NCI-H128 (cell line): ENCODE data around the gene ASIC1.

ENCODE experiments used
- DNase-seq: peaks from one replicate; lab custom pipeline; 2025; ENCODE audit not compliant: unreplicated experiment; lab: John Stamatoyannopoulos, UW

Gene ASIC1

DNA sequence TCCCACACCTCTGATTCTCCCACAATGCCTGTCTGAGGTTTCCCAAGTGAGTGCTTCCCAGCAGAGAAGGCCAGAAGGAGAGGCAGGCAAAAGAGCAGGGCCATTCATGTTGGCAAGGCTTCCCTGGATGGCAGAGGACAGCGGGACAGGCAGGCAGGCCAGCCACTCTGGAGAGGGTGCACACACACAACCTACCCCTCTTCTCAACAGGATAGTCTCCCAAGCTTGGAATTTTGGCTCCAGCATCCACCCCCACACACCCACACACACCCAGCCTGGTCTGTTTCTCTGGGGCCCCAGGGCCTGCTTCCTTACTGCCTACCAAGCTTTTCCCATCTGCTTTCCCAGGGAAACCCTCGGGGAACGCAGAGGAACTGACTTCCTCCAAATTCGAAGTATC, 16.7 kb upstream of the ASIC1 start:
- DNase-seq = no peak

DNA sequence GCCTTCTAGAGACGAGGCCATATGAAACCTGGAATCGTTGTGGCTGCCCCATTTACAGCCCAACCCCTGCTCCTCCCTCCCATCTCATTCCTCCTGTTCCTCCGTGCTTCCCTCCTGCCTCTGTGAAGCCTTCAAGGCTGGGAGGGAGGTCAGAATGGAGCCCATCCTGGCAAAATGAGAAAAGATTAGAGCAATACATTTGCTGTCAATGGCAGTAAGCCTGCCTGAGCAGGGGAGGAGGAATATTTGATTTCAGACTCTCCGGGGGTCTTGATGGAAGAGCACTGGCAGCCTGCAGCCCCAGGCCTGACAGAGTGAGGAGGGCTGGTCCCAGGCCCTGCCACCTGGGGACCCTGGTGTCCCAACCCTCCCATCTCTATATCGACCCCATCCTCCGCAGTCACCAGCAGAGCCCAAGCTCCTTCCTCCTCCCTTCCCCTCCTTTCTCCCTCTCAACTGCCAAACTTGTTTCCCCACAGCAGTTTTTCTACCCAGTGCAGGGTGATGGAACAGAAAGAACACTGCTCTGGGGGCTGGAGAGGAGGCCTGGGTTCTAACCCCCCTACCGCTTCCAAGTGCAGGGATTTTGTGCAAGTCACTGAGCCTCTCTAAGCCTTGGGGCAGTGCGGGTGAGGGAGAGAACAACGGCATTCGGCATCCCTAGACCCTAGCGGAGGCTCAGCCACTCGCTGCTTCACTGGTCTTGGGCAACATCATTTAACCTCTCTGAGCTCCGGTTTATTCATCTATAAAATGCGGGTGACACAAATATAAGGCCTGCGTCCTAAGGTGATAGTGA, 16.1 kb upstream of the ASIC1 start:
- DNase-seq = no peak

- DNase-seq = no peak
Measured at GRCh38 chr12:50041962-50042361, 15.4 kb upstream of the ASIC1 start.

DNA sequence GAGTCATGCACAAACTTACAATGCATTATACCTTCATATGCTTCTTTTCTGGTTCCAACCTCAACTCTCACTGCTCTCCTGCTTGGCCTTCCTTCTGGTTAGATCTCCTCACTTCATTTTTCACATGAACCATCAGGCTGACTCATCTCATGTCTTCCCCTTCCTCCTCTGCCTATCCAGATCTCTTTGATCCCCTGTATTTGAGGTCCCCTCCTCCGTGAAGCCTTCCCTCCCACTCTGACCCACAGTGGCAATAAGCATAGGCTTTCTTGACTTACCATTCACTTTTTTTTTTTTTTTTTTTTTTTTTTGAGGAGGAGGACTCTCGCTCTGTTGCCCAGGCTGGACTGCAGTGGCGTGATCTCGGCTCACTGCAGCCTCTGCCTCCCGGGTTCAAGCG, 14.7 kb upstream of the ASIC1 start:
- DNase-seq = no peak

DNA sequence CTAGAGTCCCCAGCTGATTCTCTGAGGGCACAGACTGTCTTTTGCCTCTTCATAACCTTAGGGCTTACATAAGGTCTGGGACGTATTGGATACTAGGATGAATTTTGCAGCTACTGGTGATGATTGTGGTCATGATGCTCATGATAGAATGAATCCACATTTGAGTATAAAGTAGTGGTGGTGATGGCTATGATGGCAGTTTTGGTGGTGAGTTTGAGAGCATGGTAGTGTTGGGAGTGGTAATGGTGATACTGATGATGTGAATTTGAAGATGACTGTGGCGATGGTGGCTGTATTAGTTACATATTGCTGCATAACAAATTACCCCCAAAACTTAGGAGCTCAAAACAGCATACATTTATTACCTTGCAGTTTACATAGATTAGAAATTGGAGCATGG, 14.1 kb upstream of the ASIC1 start:
- DNase-seq = no peak

DNA sequence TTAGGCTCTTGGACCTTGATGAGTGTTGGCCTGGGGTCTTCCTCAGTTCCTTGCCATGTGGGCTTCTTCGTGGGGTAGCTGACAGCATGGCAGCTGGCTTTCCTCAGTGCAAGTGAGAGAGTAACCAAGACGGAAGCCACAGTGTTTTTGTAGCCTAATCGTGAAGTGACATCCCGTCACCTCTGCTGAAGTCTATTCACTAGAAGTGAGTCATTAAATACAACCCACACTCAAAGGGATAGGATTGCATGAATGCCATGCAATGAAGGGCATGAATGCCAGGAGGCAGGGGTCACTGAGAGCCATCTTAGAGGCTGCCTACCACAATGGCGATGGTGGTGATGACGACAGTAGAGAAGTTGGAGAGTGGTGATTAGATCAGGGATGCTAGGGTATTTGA, 13.5 kb upstream of the ASIC1 start:
- DNase-seq = no peak

GRCh38 chr12:50047693-50048250, 9.6 kb upstream of the ASIC1 start:
- no peak for DNase-seq

GRCh38 chr12:50049254-50050118, 7.9 kb upstream of the ASIC1 start:
- no peak for DNase-seq

GRCh38 chr12:50050119-50050385, 7.3 kb upstream of the ASIC1 start:
- no peak for DNase-seq

- DNase-seq = no peak
Measured at GRCh38 chr12:50050410-50051098, 6.8 kb upstream of the ASIC1 start.

DNA sequence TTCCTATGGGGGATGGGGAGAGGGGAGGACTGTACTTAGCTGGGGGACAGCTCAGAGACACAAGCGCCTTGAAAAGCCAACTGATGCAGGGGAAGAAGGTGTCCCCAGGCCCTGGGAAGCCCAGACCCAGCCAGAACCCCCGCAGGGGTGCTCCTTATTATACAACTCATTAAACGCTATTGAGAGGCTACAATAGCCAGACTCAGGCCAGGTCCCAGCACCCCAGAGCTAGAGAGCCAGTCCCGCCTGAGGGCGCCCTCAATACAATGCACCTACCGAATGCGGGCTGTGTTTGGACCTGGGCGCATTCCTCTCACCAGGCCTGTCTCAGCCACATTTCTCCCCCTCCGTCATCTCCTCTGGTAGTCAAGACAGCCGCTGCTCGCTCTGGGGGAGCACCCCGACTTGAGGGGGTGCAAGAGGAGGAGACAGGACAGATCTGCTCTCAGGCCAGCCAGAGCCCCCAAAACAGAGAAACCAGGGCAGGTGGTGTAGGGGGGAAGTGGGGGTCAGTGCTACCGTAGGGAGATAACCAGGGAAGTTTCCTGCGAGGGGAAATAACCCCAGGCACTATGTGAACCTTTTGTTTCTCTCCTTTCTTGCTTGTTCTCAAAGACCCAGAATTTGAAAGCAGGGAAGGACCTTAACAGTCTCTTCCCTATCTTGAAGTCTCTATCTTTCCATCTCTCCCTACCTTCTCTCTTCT, 6.1 kb upstream of the ASIC1 start:
- no peak for DNase-seq

GRCh38 chr12:50052544-50052943, 4.9 kb upstream of the ASIC1 start:
- DNase-seq = no peak

- DNase-seq = no peak
Measured at GRCh38 chr12:50052964-50053363, 4.4 kb upstream of the ASIC1 start.

DNA sequence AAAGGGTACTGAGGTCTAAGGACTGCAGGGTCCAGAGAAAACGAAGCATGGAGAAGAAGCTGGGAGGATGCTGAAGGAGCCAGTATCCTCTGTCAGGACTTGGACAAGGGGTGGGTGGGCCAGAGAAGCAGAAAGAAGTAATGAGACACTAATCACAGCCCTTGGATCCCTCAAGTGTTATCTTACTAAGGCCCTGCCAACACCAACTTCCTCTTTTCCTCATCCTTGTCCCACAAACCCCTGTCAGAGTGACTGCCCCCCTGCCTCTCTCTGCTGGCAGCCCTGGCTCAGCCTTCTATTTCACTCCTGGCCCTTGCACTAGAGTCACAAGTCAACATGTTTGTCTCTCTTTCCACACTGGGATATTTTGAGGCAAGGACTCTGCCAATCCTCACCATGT, 3.8 kb upstream of the ASIC1 start:
- no peak for DNase-seq

GRCh38 chr12:50055831-50056638, 1.4 kb upstream of the ASIC1 start:
- DNase-seq = no peak

DNA sequence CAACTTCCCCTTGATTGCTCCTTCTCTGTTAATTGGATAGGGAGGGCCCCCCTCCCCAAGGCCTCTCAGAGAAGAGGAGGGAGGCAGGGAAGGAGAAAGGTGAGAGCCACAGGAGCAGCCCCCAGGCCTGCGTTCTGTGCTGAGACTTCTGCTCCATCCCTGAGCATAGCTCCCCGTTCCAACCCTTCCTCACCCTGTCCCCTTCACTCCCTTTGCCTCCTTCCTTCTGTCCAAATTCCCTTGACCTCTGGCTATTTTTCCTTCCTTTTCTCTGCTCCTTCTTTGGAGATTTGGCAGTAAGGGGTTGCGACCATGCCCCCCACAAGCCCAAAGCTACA, 788 bp upstream of the ASIC1 start:
- no peak for DNase-seq

- no peak for DNase-seq
Measured at GRCh38 chr12:50057896-50058670, 687 bp downstream of the ASIC1 start.

GRCh38 chr12:50058743-50059312, 1.4 kb downstream of the ASIC1 start:
- no peak for DNase-seq

GRCh38 chr12:50059440-50060119, 2.2 kb downstream of the ASIC1 start:
- DNase-seq = no peak
